Loucy (cell line): Measurements from ENCODE around the gene KIF1C.

Experiments
- H2AFZ ChIP-seq: fragments of 200-600 bp; sonication (generic); 2 replicates; pipeline ENCODE4 v1.6.0; 2016; ENCODE audit warnings: antibody characterized with exemption, mild to moderate bottlenecking, low read length, moderate library complexity
- H3F3A ChIP-seq: fragments of 200-600 bp; 2 replicates; pipeline ENCODE4 v1.6.0; 2016; ENCODE audit warnings: antibody characterized with exemption, low read depth, mild to moderate bottlenecking
- H3K27me3 ChIP-seq: fragments of 200-600 bp; sonication (generic); 2 replicates; pipeline ENCODE4 v1.6.1; 2014; ENCODE audit warnings: low read length, mild to moderate bottlenecking; ENCODE audit not compliant: insufficient read depth, poor library complexity, severe bottlenecking
- H3K36me3 ChIP-seq: fragments of 200-600 bp; sonication (generic); 2 replicates; pipeline ENCODE4 v1.6.1; 2016; ENCODE audit warnings: low read length; ENCODE audit not compliant: insufficient read depth
- H3K4me1 ChIP-seq: fragments of 200-600 bp; sonication (generic); 2 replicates; pipeline ENCODE4 v1.5.1; 2014; ENCODE audit warnings: low read length, mild to moderate bottlenecking; ENCODE audit not compliant: insufficient read depth, poor library complexity, severe bottlenecking
- H3K4me2 ChIP-seq: fragments of 200-600 bp; sonication (generic); 2 replicates; pipeline ENCODE4 v1.6.0; 2014; ENCODE audit warnings: antibody characterized with exemption, low read length, low read depth, mild to moderate bottlenecking; ENCODE audit not compliant: poor library complexity, severe bottlenecking
- H3K4me3 ChIP-seq: fragments of 200-600 bp; sonication (generic); 2 replicates; pipeline ENCODE4 v1.5.1; 2014; ENCODE audit warnings: low read length, mild to moderate bottlenecking, mixed read lengths; ENCODE audit not compliant: poor library complexity, severe bottlenecking
- H3K79me2 ChIP-seq: fragments of 200-600 bp; sonication (generic); 2 replicates; pipeline ENCODE4 v1.6.1; 2014; ENCODE audit warnings: low read length; ENCODE audit not compliant: insufficient read depth
- H3K9ac ChIP-seq: fragments of 200-600 bp; sonication (generic); 2 replicates; pipeline ENCODE4 v1.6.0; 2014; ENCODE audit warnings: mild to moderate bottlenecking, low read depth, low read length, moderate library complexity; ENCODE audit not compliant: poor library complexity, severe bottlenecking
- H3K9me2 ChIP-seq: fragments of 200-600 bp; sonication (generic); replicated peaks from 2 replicates; pipeline ENCODE4 v1.6.1; 2016; ENCODE audit warnings: low read depth, low read length, mixed read lengths
- H3K9me3 ChIP-seq: fragments of 200-600 bp; sonication (generic); 2 replicates; pipeline ENCODE4 v1.6.1; 2014; ENCODE audit warnings: mild to moderate bottlenecking, antibody characterized with exemption, low read length, low read depth; ENCODE audit not compliant: insufficient read depth
- H4K20me1 ChIP-seq: fragments of 200-600 bp; sonication (generic); 2 replicates; pipeline ENCODE4 v1.6.0; 2014; ENCODE audit warnings: antibody characterized with exemption, low read length, mild to moderate bottlenecking; ENCODE audit not compliant: insufficient read depth, poor library complexity, severe bottlenecking
- CTCF ChIP-seq: fragments of 200-600 bp; sonication (generic); conservative IDR thresholded peaks from 2 replicates; pipeline ENCODE4 v1.5.1; 2014; ENCODE audit warnings: mild to moderate bottlenecking, antibody characterized with exemption, low read length
- EZH2phosphoT487 ChIP-seq: fragments of 200-600 bp; IDR thresholded peaks from 2 replicates; pipeline ENCODE4 v1.6.1; 2018; ENCODE audit warnings: antibody characterized with exemption, mild to moderate bottlenecking, moderate library complexity, borderline replicate concordance

Gene KIF1C

GRCh38 chr17:5019475-5019956, 21.8 kb downstream of the KIF1C start:
- TF ChIP-seq CTCF (peak; percentile 61), EZH2phosphoT487 (no peak)
- H3K4me3 ChIP-seq, result no peak overlapping the region
- no peaks in the 10 kb centered on the region for H3K79me2 ChIP-seq
- H3K4me1 ChIP-seq, result no peaks in the 10 kb centered on the region
- H3K36me3 ChIP-seq, result peaks cover 8% of the 10 kb centered on the region; the same call in 1 of the 2 replicates
- H2AFZ ChIP-seq, result no peak overlapping the region
- no peaks in the 10 kb centered on the region for H3K9me3 ChIP-seq
- no peaks in the 10 kb centered on the region for H4K20me1 ChIP-seq
- no peaks in the 10 kb centered on the region for H3K27me3 ChIP-seq
- H3K4me2 ChIP-seq, result no peak overlapping the region
- H3K9me2 ChIP-seq, result no peaks in the 10 kb centered on the region
- no peaks in the 10 kb centered on the region for H3F3A ChIP-seq
- no peak overlapping the region for H3K9ac ChIP-seq

- Histone ChIP-seq H3K4me3 (no peak overlapping the region), H3K27me3 (no peaks in the 10 kb centered on the region), H3F3A (no peaks in the 10 kb centered on the region), H3K79me2 (no peaks in the 10 kb centered on the region), H3K9ac (no peak overlapping the region), H3K9me2 (no peaks in the 10 kb centered on the region), H4K20me1 (no peaks in the 10 kb centered on the region), H3K4me2 (no peak overlapping the region), H3K9me3 (no peaks in the 10 kb centered on the region), H3K36me3 (peaks cover 7% of the 10 kb centered on the region; the same call in 1 of the 2 replicates), H2AFZ (no peak overlapping the region), H3K4me1 (no peaks in the 10 kb centered on the region)
- TF ChIP-seq CTCF, result no peak
- TF ChIP-seq EZH2phosphoT487, result no peak
These were observed 22.8 kb downstream of the KIF1C start for GRCh38 chr17:5020502-5021023.

- H4K20me1 ChIP-seq, result no peaks in the 10 kb centered on the region
- H3F3A ChIP-seq, result no peaks in the 10 kb centered on the region
- TF ChIP-seq CTCF (no peak), EZH2phosphoT487 (no peak)
- peaks cover 7% of the 10 kb centered on the region; the same call in 1 of the 2 replicates for H3K36me3 ChIP-seq
- no peaks in the 10 kb centered on the region for H3K9me2 ChIP-seq
- no peaks in the 10 kb centered on the region for H3K4me1 ChIP-seq
- no peaks in the 10 kb centered on the region for H3K79me2 ChIP-seq
- H2AFZ ChIP-seq, result no peak overlapping the region
- H3K4me2 ChIP-seq, result no peak overlapping the region
- H3K9me3 ChIP-seq, result no peaks in the 10 kb centered on the region
- no peak overlapping the region for H3K9ac ChIP-seq
- H3K4me3 ChIP-seq, result no peak overlapping the region
- no peaks in the 10 kb centered on the region for H3K27me3 ChIP-seq
These were observed 24.5 kb downstream of the KIF1C start for GRCh38 chr17:5022171-5022711.
